22Rv1 (cell line): ENCODE data around the gene MAP1B.

Source experiments
- H3K27ac ChIP-seq: fragments of 450-650 bp; 2 replicates; pipeline ENCODE4 v1.5.1; 2017
- CTCF ChIP-seq: fragments of 450-650 bp; IDR thresholded peaks from 2 replicates; pipeline ENCODE4 v1.5.1; 2017; ENCODE audit warnings: mild to moderate bottlenecking
- ZFX ChIP-seq: fragments of 450-650 bp; IDR thresholded peaks from 2 replicates; pipeline ENCODE4 v1.6.1; 2017; ENCODE audit warnings: antibody characterized with exemption, borderline replicate concordance

Gene MAP1B

GRCh38 chr5:72209147-72210115 is 102.2 kb downstream of the MAP1B start:
- TF ChIP-seq ZFX, result no peak
- no peak for TF ChIP-seq CTCF
- H3K27ac ChIP-seq, result no peak overlapping the region

GRCh38 chr5:72210888-72211678 is 103.8 kb downstream of the MAP1B start:
- H3K27ac ChIP-seq, result no peak overlapping the region; the same call in 1 of the 2 replicates
- TF ChIP-seq CTCF (no peak), ZFX (no peak)

GRCh38 chr5:72212171-72212570 is 104.9 kb downstream of the MAP1B start:
- TF ChIP-seq CTCF, result no peak
- no peak for TF ChIP-seq ZFX
- H3K27ac ChIP-seq, result no peak overlapping the region

- H3K27ac ChIP-seq, result no peak overlapping the region
- TF ChIP-seq CTCF, result no peak
- no peak for TF ChIP-seq ZFX
Observed at GRCh38 chr5:72213482-72213881, 106.2 kb downstream of the MAP1B start.

- no peak for TF ChIP-seq ZFX
- TF ChIP-seq CTCF, result no peak
- H3K27ac ChIP-seq, result no peak overlapping the region
Observed at GRCh38 chr5:72214168-72214567, 106.9 kb downstream of the MAP1B start.

- TF ChIP-seq ZFX, result no peak
- no peak for TF ChIP-seq CTCF
- H3K27ac ChIP-seq, result no peak overlapping the region
Observed at GRCh38 chr5:72216756-72217155, 109.5 kb downstream of the MAP1B start.

GRCh38 chr5:72221099-72221498 is 113.8 kb downstream of the MAP1B start:
- TF ChIP-seq CTCF (no peak), ZFX (no peak)
- H3K27ac ChIP-seq, result no peak overlapping the region
